Keratinocyte (primary cell): ENCODE measurements around the gene MYH15. TPM values are rescaled to one million over a fixed set of nuclear protein-coding genes. Genes with fewer than 3 reads are reported as not detected.

Source experiments
- DNase-seq: peaks from one replicate; pipeline ENCODE4 v3.0.0-alpha.2; 2011; ENCODE audit warnings: low read depth, missing footprints, low spot score
- FAIRE-seq: peaks from 2 replicates; lab custom pipeline; 2011; peaks lifted over from hg19 to GRCh38; lab: Jason Lieb, UNC
- H2AFZ ChIP-seq: 2 replicates; pipeline ENCODE4 v1.6.0; 2012; ENCODE audit warnings: low read length, control low read depth, inconsistent platforms; ENCODE audit not compliant: control insufficient read depth
- H3K27ac ChIP-seq: 2 replicates; pipeline ENCODE4 v1.5.1; 2011; ENCODE audit warnings: low read length; ENCODE audit not compliant: control insufficient read depth, insufficient read depth
- H3K27me3 ChIP-seq: 3 replicates; pipeline ENCODE4 v1.6.0; 2011; ENCODE audit warnings: low read length; ENCODE audit not compliant: control insufficient read depth, insufficient read depth; ENCODE audit errors: extremely low read depth
- H3K36me3 ChIP-seq, 2 experiments: 2 replicates in 1 of 2; 3 replicates in 1 of 2; pipeline ENCODE4 v1.5.1; 2011; ENCODE audit warnings: low read length in 2 of 2, mild to moderate bottlenecking in 1 of 2; ENCODE audit not compliant: control insufficient read depth in 2 of 2, insufficient read depth in 2 of 2; ENCODE audit errors: extremely low read depth in 1 of 2
- H3K4me1 ChIP-seq: 3 replicates; pipeline ENCODE4 v1.5.1; 2011; ENCODE audit warnings: low read length; ENCODE audit not compliant: control insufficient read depth, insufficient read depth; ENCODE audit errors: extremely low read depth
- H3K4me2 ChIP-seq: 3 replicates; pipeline ENCODE4 v1.6.0; 2011; ENCODE audit warnings: low read depth, low read length; ENCODE audit not compliant: control insufficient read depth, insufficient read depth; ENCODE audit errors: extremely low read depth
- H3K4me3 ChIP-seq, 3 experiments: fragments of 200-600 bp in 1 of 3; sonication (generic) in 1 of 3; 2 replicates in 2 of 3; 3 replicates in 1 of 3; pipeline ENCODE4 v1.5.1; 2011 to 2016; ENCODE audit warnings: low read length in 3 of 3, mild to moderate bottlenecking in 3 of 3, control low read depth in 2 of 3, inconsistent platforms in 1 of 3, low read depth in 1 of 3, mixed read lengths in 1 of 3, mixed run types in 1 of 3, moderate library complexity in 1 of 3; ENCODE audit not compliant: control insufficient read depth in 2 of 3, insufficient read depth in 2 of 3; ENCODE audit errors: extremely low read depth in 1 of 3
- H3K79me2 ChIP-seq: 2 replicates; pipeline ENCODE4 v1.6.0; 2012; ENCODE audit warnings: low read length; ENCODE audit not compliant: control insufficient read depth, insufficient read depth
- H3K9ac ChIP-seq: 3 replicates; pipeline ENCODE4 v1.6.0; 2011; ENCODE audit warnings: low read length; ENCODE audit not compliant: control insufficient read depth, insufficient read depth; ENCODE audit errors: extremely low read depth
- H3K9me1 ChIP-seq: 3 replicates; pipeline ENCODE4 v1.6.0; 2011; ENCODE audit warnings: low read length; ENCODE audit not compliant: control insufficient read depth, insufficient read depth; ENCODE audit errors: extremely low read depth
- H3K9me3 ChIP-seq: 2 replicates; pipeline ENCODE4 v1.5.1; 2012; ENCODE audit warnings: low read depth, low read length; ENCODE audit not compliant: control insufficient read depth
- H4K20me1 ChIP-seq: 3 replicates; pipeline ENCODE4 v1.6.0; 2011; ENCODE audit warnings: low read length; ENCODE audit not compliant: control insufficient read depth, insufficient read depth; ENCODE audit errors: extremely low read depth
- CTCF ChIP-seq, 3 experiments: IDR thresholded peaks in 1 of 3; conservative IDR thresholded peaks in 1 of 3; optimal IDR thresholded peaks in 1 of 3; 2 replicates in 2 of 3; 3 replicates in 1 of 3; pipeline versions ENCODE3 to v1.5.1; 2011; ENCODE audit warnings: low read length in 3 of 3, mild to moderate bottlenecking in 3 of 3, moderate library complexity in 2 of 3, control low read depth in 1 of 3, inconsistent platforms in 1 of 3; ENCODE audit not compliant: insufficient read depth in 2 of 3; ENCODE audit errors: extremely low read depth in 1 of 3
- EZH2 ChIP-seq: IDR thresholded peaks from one replicate; pipeline ENCODE4 v1.6.1; 2012; ENCODE audit warnings: inconsistent platforms, mild to moderate bottlenecking, low read length, moderate library complexity
- dilution Hi-C: fragments of 300-500 bp; cut with MboI; formaldehyde crosslinking; loops from one replicate; pipeline ENCODE4 v1.7.0; 2020; ENCODE audit warnings: low sequenced_read_pairs; ENCODE audit not compliant: extremely low pct_ligation_motif_present
- polyA plus RNA-seq, 5 experiments: library from polyadenylated mRNA; depleted of rRNA in 3 of 5; stranded (reverse) in 3 of 5; stranded (forward) in 1 of 5; unstranded in 1 of 5; fragments of >200 nt; gene quantifications; 1 replicate in 1 of 5; 2 replicates in 3 of 5; 3 replicates in 1 of 5; pipeline versions ENCODE4 v1.2.1 to v1.2.3, GENCODE V29; 2011 to 2012; ENCODE audit warnings: missing spikeins in 2 of 5, low read depth in 1 of 5, low replicate concordance in 1 of 5

Gene MYH15
- polyA plus RNA-seq, 1 donor (not counting 4 experiments of a cell fraction or from before 2014, with no cell fraction given), result 0.87 TPM

- H3K9me1 ChIP-seq, result no peaks in the 10 kb centered on the region
- dilution Hi-C loops, result no loop called here
- H4K20me1 ChIP-seq, result no peaks in the 10 kb centered on the region
- H3K27me3 ChIP-seq, result no peaks in the 10 kb centered on the region
- no peak overlapping the region for H3K4me2 ChIP-seq
- no peaks in the 10 kb centered on the region for H3K9me3 ChIP-seq
- FAIRE-seq (no peak), DNase-seq (no peak)
- no peak overlapping the region for H3K27ac ChIP-seq
- peaks cover 26% of the 10 kb centered on the region for H3K4me1 ChIP-seq
- no peak overlapping the region for H2AFZ ChIP-seq
- no peaks in the 10 kb centered on the region for H3K79me2 ChIP-seq
- TF ChIP-seq CTCF (optimal IDR thresholded peaks at IDR 0.05 in 1 of 3, IDR thresholded peaks at IDR 0.05 in 1 of 3, conservative IDR thresholded peaks at IDR 0.05 in 1 of 3; ENCODE audit: extremely low read depth in 1 of 3, insufficient read depth in 2 of 3, low read length in 3 of 3), result no peak
- no peak for TF ChIP-seq EZH2
- H3K9ac ChIP-seq, result no peak overlapping the region
- no peaks in the 10 kb centered on the region for H3K36me3 ChIP-seq
- no peak overlapping the region for H3K4me3 ChIP-seq
Observed at GRCh38 chr3:108475220-108475782, 35.1 kb downstream of the MYH15 start.

GRCh38 chr3:108474581-108474980 lies 35.8 kb downstream of the MYH15 start:
- TF ChIP-seq EZH2 (no peak), CTCF (optimal IDR thresholded peaks at IDR 0.05 in 1 of 3, IDR thresholded peaks at IDR 0.05 in 1 of 3, conservative IDR thresholded peaks at IDR 0.05 in 1 of 3; ENCODE audit: extremely low read depth in 1 of 3, insufficient read depth in 2 of 3, low read length in 3 of 3) (no peak)
- H4K20me1 ChIP-seq, result no peaks in the 10 kb centered on the region
- no peak overlapping the region for H3K27ac ChIP-seq
- no peaks in the 10 kb centered on the region for H3K9me1 ChIP-seq
- no peak overlapping the region for H3K4me2 ChIP-seq
- dilution Hi-C loops, result no loop called here
- H3K36me3 ChIP-seq, result no peaks in the 10 kb centered on the region
- H3K27me3 ChIP-seq, result no peaks in the 10 kb centered on the region
- peaks cover 26% of the 10 kb centered on the region for H3K4me1 ChIP-seq
- DNase-seq, result no peak
- no peak overlapping the region for H2AFZ ChIP-seq
- no peaks in the 10 kb centered on the region for H3K9me3 ChIP-seq
- H3K9ac ChIP-seq, result no peak overlapping the region
- FAIRE-seq, result no peak
- no peak overlapping the region for H3K4me3 ChIP-seq
- no peaks in the 10 kb centered on the region for H3K79me2 ChIP-seq
